Measurements from ENCODE around the gene TMEM72.
A peak's percentile ranks its signal among the peaks of the same experiment; 100 is the strongest.

The TMEM72 gene

DNA sequence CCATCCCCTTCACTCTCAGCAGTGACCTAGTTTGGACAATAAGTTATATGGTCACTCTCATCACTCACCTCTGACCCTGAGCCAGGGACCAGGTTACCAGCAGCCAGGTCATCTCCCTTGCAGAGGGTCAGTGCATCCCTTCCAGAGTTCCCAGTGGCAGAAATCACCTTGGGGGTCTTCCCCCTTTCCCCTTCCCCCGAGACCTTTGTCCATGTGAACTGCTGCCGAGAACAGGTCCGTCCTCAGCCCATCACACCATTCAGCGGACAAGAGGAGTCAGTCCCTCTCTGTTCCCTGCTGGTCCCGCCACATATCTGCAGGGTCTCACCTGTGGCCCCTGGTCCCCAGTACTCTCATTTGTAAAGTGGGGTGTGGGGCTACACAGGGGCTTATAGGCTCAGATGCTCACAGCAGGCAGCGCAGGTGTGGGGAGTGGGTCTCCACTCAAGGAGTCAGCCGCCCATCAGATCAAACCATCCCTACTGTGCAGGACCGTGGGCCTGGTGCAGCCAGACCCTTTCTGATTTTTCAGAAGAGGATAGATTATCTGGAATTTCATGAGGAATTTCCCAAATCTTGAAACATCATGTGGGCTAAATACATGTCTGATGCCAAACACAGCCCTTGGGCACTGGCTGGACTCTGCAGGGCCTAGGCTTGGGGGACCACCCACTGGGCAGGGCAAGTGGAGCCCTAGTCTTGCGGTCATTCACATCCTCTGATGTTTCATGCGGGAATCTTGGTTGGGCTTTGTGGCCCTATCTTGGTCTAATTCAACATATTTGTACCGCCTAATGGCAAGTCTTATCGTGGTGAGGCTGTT lies 61.0 kb downstream of the TMEM72 start:
- no peak for DNase-seq
- TF ChIP-seq GATA1 (IDR thresholded peaks at IDR 0.05; ENCODE audit: low read depth, low read length) (no peak), POLR2A (IDR thresholded peaks at IDR 0.05; ENCODE audit: low read length) (no peak)

DNA sequence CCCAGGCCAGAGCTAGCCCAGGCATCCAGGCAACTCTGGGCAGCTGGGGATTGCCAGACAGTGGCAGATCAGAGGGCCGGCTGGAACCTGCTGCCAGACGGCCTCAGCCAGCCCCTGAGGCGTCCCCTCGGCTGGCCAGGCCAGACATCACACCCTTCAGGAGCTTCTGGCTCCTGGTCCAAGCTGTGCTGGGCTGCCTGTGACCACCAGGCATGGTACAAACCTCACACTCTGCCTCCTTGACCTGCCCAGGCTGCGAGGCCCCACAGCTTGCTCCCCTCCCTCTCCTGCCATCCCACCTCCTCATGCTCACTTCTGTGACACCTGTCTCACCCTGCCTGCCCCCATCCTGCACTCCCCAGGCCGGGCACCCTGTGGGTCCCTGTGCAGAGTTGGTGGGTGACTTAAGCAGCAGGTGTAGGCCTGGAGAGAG lies 61.8 kb downstream of the TMEM72 start:
- no peak for DNase-seq

DNA sequence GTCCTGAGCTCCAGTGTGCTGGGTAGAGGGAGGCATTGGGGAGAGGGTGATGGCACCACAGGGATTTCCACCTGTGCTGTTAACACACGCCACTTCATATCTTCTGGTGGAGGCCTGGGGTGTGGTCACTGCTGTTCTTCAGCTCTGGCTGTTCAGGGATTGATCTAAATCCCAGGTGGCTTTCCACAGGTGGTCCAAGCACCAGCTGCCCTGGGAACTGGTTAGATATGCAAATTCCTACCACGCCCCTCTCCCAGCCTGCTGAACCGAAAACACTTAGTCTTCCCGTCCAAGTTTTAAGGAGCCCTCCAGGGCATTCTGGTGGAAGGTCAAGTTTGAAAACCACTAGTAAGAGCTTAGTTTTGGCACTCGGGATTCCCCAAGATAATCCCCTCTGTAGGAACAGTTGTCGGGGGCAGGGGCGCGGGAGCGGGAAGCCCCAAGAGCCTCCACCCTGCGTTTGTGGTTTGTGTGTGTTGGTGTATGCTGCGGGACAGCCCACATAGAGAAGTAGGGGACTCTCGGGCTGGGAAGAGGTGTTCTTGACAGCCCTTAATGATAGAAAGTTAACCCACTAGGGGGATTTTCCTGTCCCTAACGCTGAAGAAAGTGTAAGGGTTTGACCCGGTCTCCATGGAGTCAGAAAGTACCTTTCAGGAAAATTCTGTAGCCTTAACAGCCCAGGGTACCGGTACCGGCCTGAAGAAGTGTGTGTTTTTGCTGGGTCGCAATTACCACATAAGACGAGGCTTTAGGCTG lies 62.4 kb downstream of the TMEM72 start:
- no peak for TF ChIP-seq GATA1 (IDR thresholded peaks at IDR 0.05; ENCODE audit: low read depth, low read length)
- no peak for TF ChIP-seq POLR2A (IDR thresholded peaks at IDR 0.05; ENCODE audit: low read length)
- no peak for DNase-seq

More for the DNA sequence above, 61.8 kb downstream of the TMEM72 start:
- no peak for TF ChIP-seq GATA1 (IDR thresholded peaks at IDR 0.05; ENCODE audit: low read depth, low read length)
- TF ChIP-seq POLR2A (IDR thresholded peaks at IDR 0.05; ENCODE audit: low read length), result no peak

DNA sequence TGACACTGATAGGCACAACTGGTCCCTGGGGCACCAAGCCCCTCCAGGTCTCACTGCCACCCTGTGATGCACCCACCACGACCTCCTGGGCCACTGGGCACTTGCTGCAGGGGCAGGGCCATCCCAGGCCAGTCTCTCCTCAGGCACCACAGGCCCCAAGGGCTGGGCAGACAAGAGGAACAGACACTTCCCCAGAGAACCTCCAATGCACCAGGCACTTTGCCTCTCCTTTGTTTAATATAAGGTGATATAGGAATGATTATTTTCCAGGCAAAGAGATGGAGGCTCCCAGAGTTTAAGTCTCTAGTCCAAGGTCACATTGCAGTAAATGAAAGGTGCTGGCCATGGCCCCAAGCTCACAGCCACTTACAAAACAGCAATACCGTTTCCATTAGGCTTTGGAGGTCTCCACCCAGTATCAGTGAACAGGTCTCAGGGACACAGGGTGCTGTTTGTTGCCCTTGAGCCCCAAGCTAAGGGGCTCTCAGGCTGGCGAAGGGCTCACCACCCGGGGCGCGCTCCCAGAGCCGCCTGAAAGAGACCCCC lies 63.0 kb downstream of the TMEM72 start:
- no peak for DNase-seq
- TF ChIP-seq POLR2A (IDR thresholded peaks at IDR 0.05; ENCODE audit: low read length), result no peak
- TF ChIP-seq GATA1 (IDR thresholded peaks at IDR 0.05; ENCODE audit: low read depth, low read length), result no peak

DNA sequence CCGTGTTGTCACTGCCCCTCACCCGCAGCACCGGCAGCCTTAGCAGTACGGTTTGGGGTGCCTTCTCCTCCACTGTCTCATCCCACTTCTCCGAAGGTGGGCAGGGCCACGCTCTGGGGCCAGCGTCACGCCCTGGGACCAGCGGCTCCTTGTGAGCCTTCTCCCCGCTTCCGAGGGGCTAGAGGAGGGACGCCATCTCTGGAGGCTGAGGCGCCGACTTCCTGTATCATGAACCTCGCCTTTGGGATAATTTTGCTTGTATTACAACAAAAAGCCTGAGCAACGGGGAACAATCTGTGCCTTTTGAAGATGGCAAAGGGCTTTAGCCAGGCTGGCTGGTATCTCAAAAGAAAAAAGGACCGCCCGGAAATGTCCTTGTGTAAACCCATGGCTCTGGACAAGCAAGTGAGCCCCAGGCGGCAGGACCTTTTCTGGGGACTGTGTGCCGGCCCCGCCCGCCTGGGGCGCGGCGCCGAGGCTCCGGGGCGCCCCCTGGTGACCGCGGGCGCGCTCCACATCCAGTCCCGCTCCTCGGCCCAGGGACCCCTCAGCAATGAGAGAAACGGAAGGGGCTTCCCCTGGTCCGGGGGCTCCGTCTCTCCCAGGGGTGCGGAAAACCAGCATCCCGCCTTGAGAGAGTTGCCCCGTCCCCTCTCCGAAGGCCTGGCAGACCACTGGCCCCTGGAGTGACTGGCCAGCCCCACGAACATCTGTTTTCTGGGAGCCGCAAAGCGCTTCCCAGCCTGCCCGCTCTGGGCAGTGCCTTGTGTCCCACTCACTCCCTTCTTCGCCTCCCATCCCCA lies 63.7 kb downstream of the TMEM72 start:
- no peak for TF ChIP-seq GATA1 (IDR thresholded peaks at IDR 0.05; ENCODE audit: low read depth, low read length)
- DNase-seq, result peak; percentile 57 to 72

DNA sequence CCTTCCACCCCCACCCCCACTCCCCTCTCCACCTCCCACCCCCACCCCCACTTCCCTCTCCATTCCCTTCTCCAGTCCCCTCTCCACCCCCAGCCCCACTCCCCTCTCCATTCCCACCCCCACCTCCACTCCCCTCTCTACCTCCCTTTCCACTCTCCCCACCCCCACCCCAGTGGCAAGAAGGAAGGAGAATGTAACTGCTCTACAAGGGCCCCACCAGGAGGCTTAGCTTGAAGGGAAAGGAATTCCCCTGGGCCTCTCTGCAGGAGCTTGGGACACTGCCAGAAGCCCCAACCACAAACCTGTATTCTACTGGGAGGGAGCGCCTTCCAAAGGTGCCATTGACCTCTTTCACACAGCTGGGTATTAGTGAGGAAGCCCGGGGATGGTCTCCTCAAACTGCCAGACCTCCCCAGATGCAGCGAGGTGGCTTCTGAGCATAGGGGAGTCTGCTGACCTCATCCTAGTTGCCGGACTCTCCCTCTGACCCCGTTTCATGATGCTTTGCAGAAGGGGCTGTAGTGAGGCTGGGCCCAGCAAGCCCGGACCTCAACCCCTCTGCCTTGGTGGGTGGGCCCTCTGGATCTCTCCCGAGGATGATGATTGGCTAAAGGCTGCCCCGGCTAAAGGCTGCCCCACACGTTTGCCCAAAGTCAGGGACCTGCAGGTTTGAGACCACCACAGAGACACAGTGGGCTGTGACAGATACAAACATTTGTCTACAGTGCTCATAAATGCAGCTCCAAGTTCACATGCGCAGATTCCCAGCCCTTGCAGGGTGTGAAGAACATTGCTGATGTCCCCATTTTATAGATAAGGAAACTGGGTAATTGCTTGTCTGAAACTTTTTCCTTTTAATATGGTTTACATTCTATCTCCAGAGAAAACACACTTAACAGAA lies 64.5 kb downstream of the TMEM72 start:
- TF ChIP-seq GATA1 (IDR thresholded peaks at IDR 0.05; ENCODE audit: low read depth, low read length), result no peak
- no peak for TF ChIP-seq POLR2A (IDR thresholded peaks at IDR 0.05; ENCODE audit: low read length)
- no peak for DNase-seq

DNA sequence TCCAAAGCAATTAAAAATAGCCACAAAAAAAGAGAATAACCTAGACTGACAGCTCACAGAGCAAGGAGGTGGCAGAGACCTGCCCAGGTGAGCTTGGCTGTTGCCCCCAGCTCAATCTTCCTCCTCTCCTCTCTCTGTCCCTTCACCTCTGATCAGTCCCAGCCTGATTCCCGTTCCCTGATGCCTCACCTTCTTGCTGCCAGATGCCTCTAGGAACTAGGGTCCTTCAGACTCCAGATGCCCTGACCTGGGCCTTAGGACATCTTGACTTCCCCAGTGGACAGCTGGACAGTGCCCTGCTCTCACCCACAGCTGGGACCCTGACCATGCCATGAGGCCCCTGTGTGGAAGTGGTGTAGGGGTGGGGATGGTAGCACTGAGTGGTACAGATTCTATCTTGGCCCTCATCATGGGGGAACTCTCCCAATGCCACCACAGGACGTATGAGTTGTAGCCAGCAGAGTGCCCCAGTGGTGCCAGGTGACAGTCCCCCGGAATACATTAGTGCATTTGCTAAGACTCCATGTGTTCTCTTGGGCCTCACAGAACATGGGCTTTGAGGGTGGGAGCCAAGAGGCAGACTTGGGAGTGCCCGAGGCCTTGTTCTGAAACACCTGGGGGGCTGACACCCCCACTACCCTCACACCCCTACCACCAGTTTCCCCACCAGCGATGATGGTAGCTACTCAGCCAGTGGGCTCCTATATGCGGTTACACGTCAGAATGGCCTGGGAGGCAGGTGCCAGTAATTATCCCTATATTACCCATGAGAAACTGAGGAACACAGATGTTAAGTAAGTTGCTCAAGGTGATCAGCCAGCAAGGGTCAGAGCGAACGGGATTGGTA lies 65.4 kb downstream of the TMEM72 start:
- no peak for DNase-seq
- no peak for TF ChIP-seq POLR2A (IDR thresholded peaks at IDR 0.05; ENCODE audit: low read length)
- no peak for TF ChIP-seq GATA1 (IDR thresholded peaks at IDR 0.05; ENCODE audit: low read depth, low read length)

DNA sequence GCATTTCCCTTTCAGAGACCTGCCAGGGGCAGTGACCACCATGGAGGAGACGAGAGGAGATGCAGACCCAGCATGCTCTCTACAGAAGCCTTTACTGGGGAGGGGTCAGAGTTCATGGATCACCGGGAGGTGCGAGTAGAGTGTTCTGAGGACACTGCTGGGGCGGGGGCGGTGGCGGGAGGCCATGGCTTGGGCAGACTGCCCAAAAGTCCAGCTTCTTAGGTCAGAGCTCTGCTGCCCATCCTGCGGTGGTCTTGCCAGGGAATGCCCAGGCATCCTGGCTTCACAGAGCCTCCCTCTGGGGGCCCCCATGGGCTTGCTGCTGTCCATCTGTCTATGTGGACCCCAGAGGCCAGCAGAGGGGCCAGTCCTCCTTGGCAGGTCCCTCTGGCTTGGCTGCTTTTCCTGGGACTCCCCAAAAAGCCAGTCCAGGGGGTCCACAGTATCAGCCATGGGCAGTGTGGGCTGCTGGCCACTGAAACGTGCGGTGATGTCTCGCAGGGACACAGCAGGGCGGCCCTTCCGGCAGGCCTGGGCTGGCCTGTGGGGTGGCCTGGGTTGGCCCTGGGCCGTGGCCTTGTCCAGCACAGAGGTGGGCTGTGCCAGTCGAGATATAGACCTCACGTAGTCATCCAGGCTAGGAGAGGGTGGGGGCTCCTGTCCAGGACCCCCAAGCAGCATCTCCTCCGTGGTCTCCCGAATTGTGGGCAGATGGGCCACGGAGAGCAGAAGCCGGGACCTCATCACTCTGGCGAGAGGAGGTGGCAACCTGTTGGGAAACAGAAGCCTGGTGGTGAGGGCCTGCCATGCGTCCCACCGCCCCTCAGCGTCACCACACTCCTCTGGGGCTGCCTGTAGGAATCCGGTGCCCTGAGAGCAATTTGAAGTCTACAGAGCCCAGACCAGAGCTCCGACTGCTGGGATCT lies 66.4 kb downstream of the TMEM72 start:
- TF ChIP-seq GATA1 (IDR thresholded peaks at IDR 0.05; ENCODE audit: low read depth, low read length) (no peak), POLR2A (IDR thresholded peaks at IDR 0.05; ENCODE audit: low read length) (no peak)
- no peak for DNase-seq

DNA sequence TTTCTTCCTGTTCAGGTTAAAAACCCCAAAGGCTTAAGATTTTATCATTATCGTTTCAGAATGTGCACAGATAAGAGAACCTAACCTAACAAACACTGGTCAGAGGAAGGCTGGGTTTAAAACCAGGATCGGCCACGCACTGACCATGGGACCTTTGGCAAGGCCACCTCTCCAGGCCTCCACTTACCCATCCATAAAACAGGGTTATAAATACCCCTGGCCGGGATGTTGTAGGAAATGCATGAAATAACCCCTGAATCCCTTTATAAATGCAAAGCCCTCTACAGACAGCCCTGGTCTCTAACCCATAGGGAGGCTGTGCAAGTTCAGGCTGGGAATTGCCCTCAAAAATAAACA lies 67.1 kb downstream of the TMEM72 start:
- DNase-seq, result no peak
- no peak for TF ChIP-seq POLR2A (IDR thresholded peaks at IDR 0.05; ENCODE audit: low read length)

DNA sequence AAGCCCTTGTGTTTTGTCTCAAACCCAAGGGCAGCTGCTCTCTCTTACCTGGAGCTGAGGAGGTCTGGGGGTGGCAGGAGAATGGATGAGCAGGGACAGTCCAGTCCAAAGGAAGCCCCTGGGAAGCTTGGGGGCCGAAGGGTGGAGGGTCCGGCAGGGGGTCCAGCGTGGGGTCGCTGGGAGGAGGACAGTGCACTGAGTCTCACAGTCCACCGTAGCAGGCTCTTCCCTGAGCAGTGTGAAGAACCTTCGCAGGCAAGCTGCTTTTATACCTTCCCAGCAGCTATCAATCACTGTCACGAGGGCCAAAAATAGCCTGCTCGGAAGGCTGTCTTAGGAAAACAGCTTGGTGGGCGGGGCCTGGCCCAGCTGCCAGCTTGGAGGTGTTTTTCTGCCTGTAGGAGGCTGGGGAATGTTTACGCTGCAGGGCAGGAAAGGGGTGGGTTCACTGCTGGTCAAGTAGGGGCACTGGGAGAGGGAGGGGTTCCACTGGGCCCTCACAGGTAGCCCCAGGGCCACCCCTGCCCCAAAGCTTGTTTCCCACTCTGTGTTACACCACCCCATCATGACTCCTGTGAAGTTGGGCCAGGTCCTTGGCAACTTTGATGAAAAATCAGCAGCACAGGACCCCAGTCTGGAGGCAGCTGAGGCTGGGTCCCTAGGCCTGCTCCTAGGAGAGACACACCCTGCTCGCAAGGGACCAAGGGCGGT lies 67.6 kb downstream of the TMEM72 start, which contains the start of gene DEPP1:
Gene DEPP1, minus strand, starts transcription at position 240 of the 711 bp plus-strand sequence. CDS start 779 bp downstream, outside the sequence.
- no peak for TF ChIP-seq POLR2A (IDR thresholded peaks at IDR 0.05; ENCODE audit: low read length)
- no peak for TF ChIP-seq GATA1 (IDR thresholded peaks at IDR 0.05; ENCODE audit: low read depth, low read length)
- peak; percentile 37 to 39 for DNase-seq

All from erythroblast (primary cell).